Right lobe of liver (tissue), 4 donors: ENCODE results near the gene ALMS1.

Experiments
- CTCF ChIP-seq, 4 donors: fragments of 200-600 bp in 3 of 4; fragments of 450-650 bp in 1 of 4; IDR thresholded peaks; one replicate each; pipeline versions ENCODE4 v1.5.1 to v1.8.0; 2016 to 2022; ENCODE audit warnings: antibody characterized with exemption in 4 of 4, mild to moderate bottlenecking in 2 of 4
- POLR2A ChIP-seq: fragments of 450-650 bp; IDR thresholded peaks from one replicate; pipeline ENCODE4 v1.6.1; 2017; ENCODE audit warnings: antibody characterized with exemption, mild to moderate bottlenecking
- donor health status: DM: no; HTN: no; CAD: no.
- donor health status: DM: no; HTN: no; CAD: no.
- donor health status: DM: no; HTN: yes; CAD: no.

GRCh38 chr2:73651591-73652230, 266.1 kb downstream of the ALMS1 start:
- TF ChIP-seq CTCF (IDR thresholded peaks at IDR 0.05) (peak in 3 of 4 donors; percentile 5 to 15 (median 10)), POLR2A (no peak)
